Prostate gland (tissue), 2 donors: ENCODE data around the gene PRMT7. TPM values are rescaled to one million over a fixed set of nuclear protein-coding genes. Genes with fewer than 3 reads are reported as not detected.

ENCODE experiments used
- DNase-seq: peaks from one replicate; pipeline ENCODE4 v3.0.0-alpha.2; 2019; ENCODE audit warnings: low spot score
- H3K27ac ChIP-seq, 2 donors: fragments of 200-600 bp; sonication (generic); 2 replicates each; pipeline ENCODE4 v1.5.1; 2017 to 2019
- H3K27me3 ChIP-seq: fragments of 200-600 bp; sonication (generic); replicated peaks from 2 replicates; pipeline ENCODE4 v1.5.1; 2019; ENCODE audit not compliant: insufficient read depth
- H3K36me3 ChIP-seq, 2 donors: fragments of 200-600 bp; sonication (generic); 1 replicate in 1 of 2; 2 replicates in 1 of 2; pipeline versions ENCODE4 v1.5.1 to v1.8.1; 2017 to 2019
- H3K4me1 ChIP-seq: fragments of 200-600 bp; sonication (generic); replicated peaks from 2 replicates; pipeline ENCODE4 v1.5.1; 2019
- H3K4me3 ChIP-seq, 2 donors: fragments of 200-600 bp; sonication (generic); 2 replicates each; pipeline ENCODE4 v1.5.1; 2017 to 2019
- H3K9me3 ChIP-seq: fragments of 200-600 bp; sonication (generic); 2 replicates; pipeline ENCODE4 v1.5.1; 2017
- CTCF ChIP-seq, 4 experiments: fragments of 200-600 bp in 2 of 4; fragments of 450-650 bp in 2 of 4; sonication (generic) in 2 of 4; IDR thresholded peaks; 1 replicate in 3 of 4; 2 replicates in 1 of 4; pipeline ENCODE4 v1.5.1; 2016 to 2019; ENCODE audit warnings: antibody characterized with exemption in 4 of 4, mild to moderate bottlenecking in 2 of 4, moderate library complexity in 2 of 4
- POLR2A ChIP-seq: fragments of 450-650 bp; IDR thresholded peaks from one replicate; pipeline ENCODE4 v1.6.1; 2016; ENCODE audit warnings: antibody characterized with exemption, mild to moderate bottlenecking
- POLR2AphosphoS5 ChIP-seq: sonication (generic); formaldehyde crosslinking; IDR thresholded peaks from one replicate; pipeline ENCODE4 v1.6.1; 2017; ENCODE audit warnings: antibody characterized with exemption
- WGBS: methylation state at CpG from one replicate; pipeline ENCODE4 v1.1.5; 2018; 5-methylcytosine and 5-hydroxymethylcytosine counted together
- intact Hi-C: fragments of 100-400 bp; cut with DNase I; formaldehyde crosslinking; loops from one replicate; pipeline ENCODE4 v1.14.2; 2022
- total RNA-seq, 2 donors: library from RNA; depleted of rRNA; stranded (reverse); fragments of >200 nt; gene quantifications; one replicate each; pipeline ENCODE4 v1.1.0, GENCODE V29; 2016

Gene PRMT7
- total RNA-seq, 2 donors from 2014 or later: 45.2 to 77.9 TPM

GRCh38 chr16:68306633-68307032 is 4.2 kb upstream of the PRMT7 start:
- WGBS: 96% methylated on average over 3 of the region's 3 CpGs
- Histone ChIP-seq H3K4me3 (no peak overlapping the region), H3K27me3 (no peaks in the 10 kb centered on the region), H3K9me3 (no peaks in the 10 kb centered on the region), H3K27ac (no peak overlapping the region), H3K36me3 (peaks cover 0 to 6% of the 10 kb centered on the region in 2 donors), H3K4me1 (peaks cover 8% of the 10 kb centered on the region)
- DNase-seq: no peak
- intact Hi-C loops: no loop called here
- TF ChIP-seq CTCF (IDR thresholded peaks at IDR 0.05) (no peak), POLR2AphosphoS5 (no peak), POLR2A (no peak)

DNA sequence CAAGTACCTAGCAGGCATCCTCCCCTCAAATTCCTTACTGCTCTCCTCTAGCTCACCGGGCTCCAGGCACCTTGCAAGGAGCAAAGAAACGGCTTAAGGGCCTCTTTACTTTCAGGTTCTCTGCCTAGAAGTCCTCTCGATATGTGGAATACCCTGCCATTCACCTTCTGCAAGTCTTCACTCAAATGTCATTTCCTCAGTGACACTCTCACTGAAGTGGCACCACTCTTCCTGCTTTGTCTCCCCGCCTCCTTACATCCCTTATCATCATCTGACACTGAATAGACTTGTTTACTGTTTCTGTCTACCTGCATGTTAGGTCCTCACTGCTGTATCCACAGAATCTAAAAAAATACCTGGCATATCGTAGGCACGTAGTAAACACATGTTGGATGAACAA is 1.0 kb upstream of the PRMT7 start:
- no peak for DNase-seq
- H3K4me3 ChIP-seq: peak overlapping the region; percentile 65 to 76
- no peaks in the 10 kb centered on the region for H3K36me3 ChIP-seq
- H3K27ac ChIP-seq: peak overlapping the region; percentile 70 to 72
- TF ChIP-seq POLR2A (no peak), CTCF (IDR thresholded peaks at IDR 0.05) (no peak), POLR2AphosphoS5 (no peak)
- no peaks in the 10 kb centered on the region for H3K27me3 ChIP-seq
- peaks cover 8% of the 10 kb centered on the region for H3K4me1 ChIP-seq
- intact Hi-C loops: loop anchor here (5.0 kb wide), 1 partner anchor 47 kb away; the partner anchor contains the start of gene SLC7A6
- 40% methylated on average over 6 of the region's 6 CpGs for WGBS
- no peaks in the 10 kb centered on the region for H3K9me3 ChIP-seq

DNA sequence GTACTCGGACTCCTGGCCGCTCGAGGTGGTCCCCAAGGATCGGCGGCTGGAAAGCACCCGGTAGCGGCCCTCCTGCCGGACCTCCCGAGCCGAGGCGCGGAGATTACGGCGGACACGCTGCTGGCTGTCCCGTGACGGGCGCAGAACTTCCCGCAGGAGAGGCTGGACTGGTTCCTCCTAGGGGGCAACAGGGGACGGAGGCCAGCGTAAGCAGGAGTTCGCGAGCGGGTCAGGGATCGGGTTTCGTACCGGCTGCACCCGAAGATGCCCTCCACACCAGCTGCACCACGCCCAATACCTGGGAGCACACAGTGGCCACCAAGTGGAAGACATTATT is 414 bp upstream of the PRMT7 start:
- Histone ChIP-seq H3K4me1 (peaks cover 8% of the 10 kb centered on the region), H3K4me3 (peak overlapping the region; percentile 65 to 76), H3K36me3 (no peaks in the 10 kb centered on the region), H3K9me3 (no peaks in the 10 kb centered on the region), H3K27me3 (no peaks in the 10 kb centered on the region), H3K27ac (peak overlapping the region; percentile 70 to 72)
- DNase-seq: peak; percentile 13
- intact Hi-C loops: loop anchor here (5.0 kb wide), 1 partner anchor 48 kb away; the partner anchor contains the start of gene SLC7A6
- TF ChIP-seq POLR2AphosphoS5 (no peak), CTCF (IDR thresholded peaks at IDR 0.05) (no peak), POLR2A (no peak)
- 2% methylated on average over 10 of the region's 29 CpGs for WGBS

DNA sequence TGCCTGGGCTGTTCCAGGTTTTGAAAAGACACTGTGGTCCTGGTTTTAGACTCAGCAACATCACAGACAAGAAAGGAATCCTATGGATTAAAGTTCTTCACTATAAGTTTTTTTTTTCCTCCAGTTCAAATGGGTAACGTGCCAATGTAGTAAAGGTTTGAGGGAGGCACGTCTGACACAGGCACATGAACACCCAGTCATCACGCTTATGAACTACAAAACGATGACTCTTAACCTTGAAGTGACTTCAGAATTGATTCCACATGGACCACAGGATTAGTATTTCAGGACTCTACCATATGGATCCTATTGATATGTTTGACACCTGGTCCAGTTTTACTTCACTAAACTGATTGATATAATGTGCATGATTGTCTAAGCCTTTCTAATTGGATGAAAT is 2.3 kb downstream of the PRMT7 start:
- Histone ChIP-seq H3K9me3 (no peaks in the 10 kb centered on the region), H3K36me3 (no peaks in the 10 kb centered on the region), H3K27me3 (no peaks in the 10 kb centered on the region), H3K27ac (no peak overlapping the region), H3K4me1 (peaks cover 8% of the 10 kb centered on the region), H3K4me3 (no peak overlapping the region)
- 82% methylated on average over 4 of the region's 4 CpGs for WGBS
- DNase-seq: no peak
- TF ChIP-seq CTCF (IDR thresholded peaks at IDR 0.05): no peak
- no peak for TF ChIP-seq POLR2AphosphoS5
- no peak for TF ChIP-seq POLR2A
- intact Hi-C loops: loop anchor here (5.0 kb wide), 1 partner anchor 51 kb away; the partner anchor contains the start of gene SLC7A6

DNA sequence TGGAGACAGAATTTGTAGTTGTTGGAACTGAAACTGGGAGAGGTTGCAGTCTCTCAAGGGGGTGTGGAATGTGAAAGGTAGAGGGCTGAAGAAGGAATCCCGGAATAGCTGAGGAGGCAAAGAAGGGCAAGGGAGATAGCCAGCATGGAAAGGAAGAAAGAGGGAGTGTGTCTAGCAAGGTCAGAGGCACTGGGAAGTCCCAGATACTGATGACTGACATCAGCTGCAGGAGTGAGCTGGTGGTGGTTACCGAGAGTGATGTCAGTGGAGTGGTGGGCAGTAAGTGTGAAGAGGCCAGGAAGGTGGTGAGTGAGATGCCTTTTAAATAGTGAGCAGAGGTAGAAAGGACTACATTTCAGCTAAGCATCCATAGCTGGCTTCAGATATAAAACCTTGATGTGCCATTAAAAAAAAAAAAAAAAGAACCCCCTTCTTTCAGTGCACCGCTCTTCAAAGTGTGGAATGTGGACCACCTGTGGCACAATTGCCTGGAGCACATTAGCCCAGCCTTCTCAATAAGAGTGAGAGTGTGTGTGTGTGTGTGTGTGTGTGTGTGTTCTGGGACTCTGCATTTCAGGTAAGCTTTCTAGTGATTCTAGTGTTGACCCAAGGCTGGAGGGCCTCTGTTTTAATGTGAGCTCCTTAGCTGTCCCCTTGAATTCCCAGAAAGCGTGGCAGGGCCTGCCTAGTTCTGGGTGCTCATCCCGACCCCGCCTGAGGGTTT is 8.5 kb downstream of the PRMT7 start:
- Histone ChIP-seq H3K27ac (no peak overlapping the region), H3K4me1 (no peaks in the 10 kb centered on the region), H3K27me3 (no peaks in the 10 kb centered on the region), H3K36me3 (peaks cover 0 to 2% of the 10 kb centered on the region in 2 donors), H3K4me3 (no peak overlapping the region), H3K9me3 (no peaks in the 10 kb centered on the region)
- no peak for DNase-seq
- TF ChIP-seq CTCF (IDR thresholded peaks at IDR 0.05) (no peak), POLR2A (no peak)
- WGBS: 85% methylated on average over 6 of the region's 6 CpGs
- intact Hi-C loops: no loop called here
